RKO (cell line): ENCODE data around the gene DDHD1.
"Not testable (repeated sequence)": the region's sequence is repeated elsewhere in the genome, so short reads cannot be mapped to it uniquely, and the experiment has no call there.

Source experiments
- DNase-seq: peaks from one replicate; pipeline ENCODE4 v3.0.0-alpha.2; 2016; ENCODE audit warnings: low spot score

Gene DDHD1

DNA sequence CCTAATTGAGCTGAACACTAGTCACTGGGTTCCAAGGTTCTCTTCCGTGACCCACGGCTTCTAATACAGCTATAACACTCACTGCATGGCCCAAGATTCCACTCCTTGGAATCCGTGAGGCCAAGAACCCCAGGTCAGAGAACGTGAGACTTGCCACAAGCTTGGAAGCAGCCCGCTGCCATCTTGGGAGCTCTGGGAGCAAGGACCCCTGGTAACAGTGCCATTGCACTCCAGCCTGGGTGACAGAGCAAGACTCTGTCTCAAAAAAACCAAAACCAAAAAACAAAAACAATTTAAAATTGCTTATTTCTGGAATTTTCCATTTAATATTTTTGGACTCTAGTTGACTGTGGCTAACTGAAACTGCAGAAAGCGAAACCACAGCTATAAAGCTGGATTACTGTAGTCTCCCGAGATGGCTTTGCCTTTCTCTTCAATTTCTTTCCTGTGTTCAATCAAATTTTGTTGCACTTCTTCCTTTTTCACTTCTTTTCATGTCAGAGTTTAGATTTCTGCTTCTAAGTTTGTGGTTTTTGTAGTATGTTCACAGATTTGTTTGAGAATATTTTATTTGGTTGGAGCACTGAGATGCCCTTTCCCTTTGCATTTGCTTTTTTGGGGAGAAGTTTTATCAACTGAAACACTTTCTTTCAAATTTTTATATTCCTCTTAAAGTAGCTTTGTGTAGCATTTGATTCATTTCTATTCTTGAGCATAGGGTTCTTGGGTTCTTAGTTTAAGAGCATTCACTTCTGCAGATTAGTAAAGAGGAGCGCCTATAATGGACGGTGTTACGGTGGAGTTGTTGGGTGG lies 44.6 kb downstream of the DDHD1 start:
- no peak for DNase-seq

DNA sequence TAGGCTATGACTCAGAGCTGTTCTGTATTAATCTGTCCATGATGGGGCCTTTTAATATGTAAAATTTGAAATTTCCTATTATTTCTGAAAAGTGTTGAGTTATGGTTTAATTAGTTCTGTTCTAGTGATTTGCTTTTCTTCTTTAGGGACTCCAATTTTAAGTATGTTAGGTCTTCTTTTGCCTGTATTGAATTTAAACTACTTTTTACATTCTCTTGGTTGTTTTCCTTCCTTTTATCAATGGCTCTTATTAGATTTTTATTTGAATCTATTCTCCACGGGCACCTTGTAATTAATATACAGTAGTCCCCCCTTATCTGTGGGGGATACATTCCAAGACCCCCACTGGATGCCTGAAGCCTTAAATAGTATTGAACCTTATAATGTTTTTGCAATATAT lies 46.4 kb downstream of the DDHD1 start:
- DNase-seq: no peak

DNA sequence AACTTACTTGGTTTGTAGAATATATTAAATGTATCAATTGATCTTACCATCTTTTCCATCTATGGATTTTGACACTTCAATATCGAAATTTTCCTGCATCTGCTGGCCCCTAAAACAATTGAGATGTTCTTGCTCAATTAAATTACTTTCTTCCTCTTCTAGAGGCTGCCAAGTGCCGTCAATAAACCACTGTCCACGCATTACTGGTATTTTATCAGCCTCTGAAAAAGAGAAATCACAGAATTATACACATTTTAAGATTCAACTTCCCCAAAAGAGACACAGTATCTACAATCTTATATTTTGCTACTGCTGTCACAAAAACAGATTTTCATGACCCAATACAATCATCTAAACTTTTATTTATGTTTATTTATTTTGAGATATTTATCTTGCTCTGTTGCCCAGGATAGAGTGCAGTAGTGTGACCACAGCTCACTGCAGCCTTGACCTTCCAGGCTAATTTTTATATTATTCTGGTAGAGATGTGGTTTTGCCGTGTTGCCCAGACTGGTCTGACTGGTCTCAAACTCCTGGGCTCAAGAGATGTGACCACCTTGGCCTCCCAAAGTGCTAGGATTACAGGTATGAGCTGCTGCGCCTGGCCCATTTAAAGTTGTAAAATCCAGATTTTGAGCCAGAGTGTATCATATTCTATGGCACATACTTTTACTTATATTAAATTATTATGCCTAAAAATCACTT lies 49.3 kb downstream of the DDHD1 start:
- no peak for DNase-seq

DNA sequence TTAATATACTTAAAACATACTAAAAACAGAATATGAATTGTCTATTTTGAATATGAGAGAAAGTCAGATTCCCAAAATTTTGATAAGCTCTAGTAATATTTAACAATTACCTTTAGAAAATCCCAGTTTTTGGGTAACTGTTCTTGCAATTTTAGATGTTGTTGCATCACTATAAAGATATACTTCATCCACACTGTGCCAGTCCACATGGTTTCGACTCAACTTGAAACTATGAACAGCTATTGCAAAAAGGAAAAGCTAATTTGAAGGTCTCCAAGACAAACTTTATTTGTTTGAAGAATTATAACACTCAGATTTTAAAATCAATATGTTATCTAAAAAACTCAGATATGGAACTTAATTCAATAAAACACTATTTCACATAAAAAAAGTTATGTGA lies 59.9 kb downstream of the DDHD1 start:
- peak; percentile 4 for DNase-seq

DNA sequence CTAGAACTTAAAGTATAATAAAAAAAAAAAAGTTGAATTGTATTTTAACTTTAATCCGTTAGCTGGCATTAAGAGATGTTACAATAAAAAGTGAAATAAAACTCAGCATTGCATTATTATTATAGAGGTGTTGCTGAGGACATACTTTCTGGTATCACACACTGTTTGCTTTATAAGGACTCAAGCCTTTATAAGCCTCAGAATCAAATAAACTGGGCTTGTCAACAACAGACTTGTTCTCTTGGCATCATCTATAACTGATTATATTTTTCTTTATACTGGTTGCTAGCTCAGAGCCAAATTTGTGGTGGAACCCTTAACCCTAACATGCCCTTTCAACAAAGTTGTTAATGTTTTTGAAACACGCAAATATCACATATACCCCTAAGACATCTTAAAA lies 62.3 kb downstream of the DDHD1 start:
- no peak for DNase-seq

DNA sequence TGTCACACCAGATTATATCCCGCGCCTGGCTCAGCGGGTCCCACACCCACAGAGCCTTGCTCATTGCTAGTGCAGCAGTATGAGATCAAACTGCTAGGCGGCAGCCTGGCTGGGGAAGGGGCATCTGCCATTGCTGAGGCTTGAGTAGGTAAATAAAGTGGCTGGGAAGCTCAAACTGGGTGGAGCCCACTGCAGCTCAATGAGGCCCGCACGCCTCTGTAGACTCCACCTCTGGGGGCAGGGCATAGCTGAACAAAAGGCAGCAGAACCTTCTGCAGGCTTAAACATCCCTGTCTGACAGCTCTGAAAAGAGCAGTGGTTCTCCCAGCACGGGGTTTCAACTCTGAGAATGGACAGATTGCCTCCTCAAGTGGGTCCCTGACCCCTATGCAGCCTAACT lies 68.2 kb downstream of the DDHD1 start:
- DNase-seq: not testable (repeated sequence)

DNA sequence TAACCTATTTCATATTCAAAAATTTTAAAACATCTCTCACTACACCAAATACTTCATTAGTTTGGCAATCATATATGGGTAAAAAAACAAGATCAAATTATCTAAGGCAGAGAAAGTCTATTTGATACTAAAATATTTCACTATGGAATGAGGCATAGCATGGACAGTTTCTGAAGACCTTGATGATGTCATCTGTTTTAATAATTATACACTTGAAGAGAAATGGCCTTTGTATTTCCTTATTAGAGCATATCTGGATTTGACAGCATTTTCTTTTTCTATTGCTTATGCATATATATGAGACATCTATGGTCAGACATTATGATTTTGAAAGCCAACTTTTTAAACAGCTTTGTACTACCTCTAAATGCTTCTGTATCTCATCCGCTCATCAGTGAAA lies 88.6 kb downstream of the DDHD1 start:
- DNase-seq: no peak

DNA sequence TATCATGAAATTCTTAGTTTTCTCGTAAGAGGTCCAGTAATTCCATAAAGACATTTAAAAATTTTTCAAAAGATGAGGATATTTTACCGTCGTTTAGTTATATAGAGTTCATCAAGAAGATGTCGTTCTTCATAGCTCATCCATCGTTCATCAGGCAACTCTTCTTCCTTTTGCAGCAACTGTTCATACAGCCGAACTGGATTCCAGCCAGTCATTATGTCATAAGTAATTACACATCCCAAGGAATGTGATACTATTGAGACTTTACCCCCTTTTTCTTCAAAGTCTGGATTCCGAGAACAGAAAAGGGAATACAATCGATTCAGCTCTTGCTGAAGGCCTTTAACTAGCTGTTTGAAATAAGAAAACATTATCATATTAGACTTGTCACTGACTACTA lies 90.3 kb downstream of the DDHD1 start:
- no peak for DNase-seq

DNA sequence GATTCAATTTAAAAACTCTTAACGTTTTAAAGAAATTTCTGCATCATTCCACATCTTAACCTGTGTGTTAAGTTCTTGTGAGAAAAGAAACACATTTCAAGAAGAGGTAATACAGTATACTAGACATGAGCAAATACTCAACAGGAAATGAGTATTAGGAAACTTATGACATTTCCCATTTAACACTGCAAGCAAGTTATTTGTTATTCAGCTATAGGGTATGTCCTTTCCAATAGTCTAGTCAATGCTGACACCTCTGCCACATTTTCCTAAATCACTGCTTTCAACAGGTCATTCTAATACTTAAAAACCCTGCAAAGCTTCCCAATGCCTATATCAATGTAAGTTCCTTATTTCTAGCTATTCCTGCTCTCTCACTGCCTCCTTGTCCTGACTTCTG lies 93.1 kb downstream of the DDHD1 start:
- DNase-seq: no peak

DNA sequence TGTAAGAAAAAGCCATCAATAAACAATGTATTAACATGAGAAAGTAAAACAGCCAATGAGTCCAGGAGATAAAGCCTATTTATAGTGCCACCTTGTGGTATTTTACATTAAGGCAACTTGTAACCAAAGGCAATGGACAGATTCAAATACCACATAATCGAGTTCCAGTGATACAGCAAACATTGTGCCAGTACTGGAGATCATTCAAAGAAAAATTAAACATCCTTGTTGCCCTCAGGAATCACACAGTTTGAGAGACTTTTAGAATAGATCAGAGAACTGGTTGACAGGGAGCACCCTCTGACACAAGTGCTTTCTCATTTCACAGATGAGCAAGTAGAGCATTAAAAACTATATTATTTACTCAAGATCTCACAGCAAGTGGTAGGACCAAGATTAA lies 98.1 kb downstream of the DDHD1 start:
- peak; percentile 60 for DNase-seq

DNA sequence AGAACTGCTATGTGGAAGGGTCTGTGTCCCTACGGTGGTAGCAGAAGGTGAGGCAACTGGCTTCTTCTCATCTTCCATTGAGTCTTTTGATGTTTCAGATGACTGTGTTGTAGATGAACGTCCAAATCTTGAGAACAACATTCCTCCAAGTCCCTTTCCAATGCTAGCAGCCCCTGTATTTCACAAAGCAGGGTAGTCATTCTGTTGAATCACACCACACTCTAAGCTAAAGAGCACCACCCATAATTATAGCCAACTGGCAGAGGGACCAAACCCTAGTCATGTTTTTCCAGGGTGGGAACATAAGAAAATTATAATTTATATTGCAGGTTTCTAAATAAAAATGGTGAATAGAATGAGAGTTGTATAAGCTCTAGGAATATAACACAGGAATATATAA lies 98.7 kb downstream of the DDHD1 start:
- DNase-seq: no peak

DNA sequence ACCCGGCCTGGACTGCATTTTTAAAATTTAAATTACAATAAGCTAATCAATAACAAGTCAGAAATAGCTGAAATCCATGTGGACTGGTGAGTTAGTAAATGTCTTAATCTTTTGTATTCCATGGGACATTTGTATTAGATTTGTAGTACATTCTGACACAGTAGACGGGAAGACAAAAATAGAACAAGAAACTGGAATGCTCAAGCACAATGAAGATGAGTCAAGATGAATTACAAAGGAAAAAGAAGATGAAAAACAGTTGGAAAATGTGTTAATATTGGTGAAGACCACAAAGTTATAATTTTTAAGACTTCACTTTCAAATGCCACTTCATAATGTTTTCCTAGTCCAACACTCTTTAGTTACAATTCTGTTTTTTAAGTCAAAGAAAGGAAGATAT lies 104.5 kb downstream of the DDHD1 start:
- no peak for DNase-seq

DNA sequence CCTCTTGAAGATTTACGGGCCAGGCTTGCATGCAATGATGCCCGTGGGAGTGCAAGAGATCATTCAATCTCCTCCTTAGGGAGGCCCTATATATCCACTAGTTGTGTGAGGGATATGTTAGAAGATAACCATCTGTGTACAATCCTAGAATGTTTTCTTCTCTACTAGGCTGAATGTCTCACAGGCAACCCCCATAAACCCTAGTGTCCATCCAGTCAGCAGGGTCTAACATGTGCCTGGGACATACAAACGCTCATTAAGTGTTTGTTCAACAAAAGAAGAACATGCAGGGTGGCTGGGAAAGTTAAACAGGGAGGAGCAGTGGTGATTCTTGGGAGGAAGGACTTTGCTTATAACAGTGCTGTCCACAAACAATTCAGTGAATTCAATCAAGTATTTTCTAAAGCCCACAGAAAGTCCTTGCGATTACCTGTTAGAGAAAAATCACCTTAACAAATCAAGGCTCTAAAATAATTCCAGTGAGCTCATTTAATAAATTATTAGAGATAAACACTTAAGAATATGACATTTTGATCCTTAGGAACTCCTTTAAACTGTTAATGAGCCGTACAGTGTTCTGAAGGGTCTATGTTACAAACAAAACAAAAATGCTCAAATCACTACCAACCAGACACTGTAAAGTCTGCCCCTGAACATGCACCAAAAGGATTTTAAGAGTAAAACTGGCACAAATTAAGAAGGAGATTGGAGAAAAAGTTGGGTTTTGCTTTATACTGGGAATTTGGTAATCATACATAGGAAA lies 105.6 kb downstream of the DDHD1 start:
- no peak for DNase-seq

DNA sequence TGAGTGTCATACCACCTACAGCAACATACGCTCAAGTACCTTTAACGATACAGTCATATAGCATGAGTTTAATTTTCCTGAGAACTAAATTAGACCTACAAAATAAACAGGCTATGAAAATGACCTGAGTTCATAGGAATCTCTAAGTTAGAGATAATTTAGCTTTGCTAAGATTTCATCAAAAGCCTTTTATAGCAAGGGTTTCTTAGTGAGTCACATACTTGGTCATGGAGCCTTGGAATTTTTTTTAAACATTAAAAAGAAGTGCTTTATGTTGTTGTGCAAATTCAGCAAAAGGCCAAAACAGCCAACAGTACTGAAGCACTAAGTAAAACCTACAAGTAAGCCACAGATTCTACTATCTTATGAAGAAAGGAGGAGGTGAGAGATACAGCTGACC lies 108.6 kb downstream of the DDHD1 start:
- DNase-seq: no peak

DNA sequence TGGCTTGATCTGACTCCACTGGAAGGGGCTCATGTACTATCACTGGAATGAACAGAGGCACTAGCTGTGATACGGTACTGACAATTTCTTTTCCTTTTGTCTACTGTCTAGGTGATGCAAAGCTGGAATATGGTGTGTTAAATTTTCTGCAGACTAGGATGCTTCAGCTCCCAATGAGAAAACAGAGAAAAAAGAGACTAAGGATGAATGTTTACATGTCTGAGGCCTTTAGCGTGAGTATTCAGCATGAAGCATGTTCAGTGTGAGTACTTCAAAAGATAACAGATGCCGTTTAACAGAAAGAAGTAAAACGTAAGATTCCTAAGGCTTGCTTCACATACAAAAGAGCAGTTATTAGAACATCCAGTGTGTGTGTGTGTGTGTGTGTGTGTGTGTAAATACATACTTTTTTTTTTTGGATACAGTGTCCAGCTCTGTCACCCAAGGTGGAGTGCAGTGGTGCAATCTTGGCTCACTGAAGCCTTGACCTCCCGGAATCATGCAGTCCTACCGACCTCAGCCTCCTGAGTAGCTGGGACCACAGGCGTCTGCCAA lies 110.0 kb downstream of the DDHD1 start:
- DNase-seq: no peak

DNA sequence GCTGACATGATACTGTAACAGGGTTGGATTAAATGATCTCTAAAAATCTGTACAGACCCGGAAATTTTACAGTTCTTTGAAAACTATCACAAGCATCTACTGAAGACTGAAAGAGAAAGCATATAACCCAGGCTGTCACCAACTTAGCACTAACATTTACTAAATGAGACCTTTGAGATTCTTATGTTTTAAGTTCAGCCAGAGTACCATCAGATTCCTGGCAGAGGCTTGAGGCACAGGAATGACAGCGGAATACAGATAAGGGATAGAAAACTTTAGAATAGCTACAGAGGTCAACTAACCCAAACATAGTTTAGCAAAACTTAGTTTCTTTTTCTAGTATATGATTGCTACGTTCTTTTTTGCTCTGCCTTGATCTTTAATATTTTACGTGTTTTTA lies 110.6 kb downstream of the DDHD1 start:
- DNase-seq: no peak

DNA sequence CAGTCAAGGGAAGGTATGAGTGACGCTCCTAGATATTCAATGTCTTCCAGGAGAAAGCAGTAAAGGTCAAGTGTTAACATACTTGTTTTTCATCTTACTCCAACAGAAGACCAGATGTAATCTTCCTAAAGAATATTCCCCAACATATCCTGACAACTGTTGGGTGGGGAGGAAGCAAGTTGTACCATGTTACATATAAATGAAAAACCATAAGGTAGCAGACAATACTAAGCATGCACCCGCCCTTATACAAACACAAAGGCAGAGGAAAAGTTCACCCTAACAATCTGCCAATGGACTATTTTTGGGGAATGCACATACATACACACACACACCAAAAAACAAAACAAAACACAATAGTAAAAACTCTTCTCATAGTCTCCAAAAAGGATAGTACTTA lies 112.1 kb downstream of the DDHD1 start:
- no peak for DNase-seq

DNA sequence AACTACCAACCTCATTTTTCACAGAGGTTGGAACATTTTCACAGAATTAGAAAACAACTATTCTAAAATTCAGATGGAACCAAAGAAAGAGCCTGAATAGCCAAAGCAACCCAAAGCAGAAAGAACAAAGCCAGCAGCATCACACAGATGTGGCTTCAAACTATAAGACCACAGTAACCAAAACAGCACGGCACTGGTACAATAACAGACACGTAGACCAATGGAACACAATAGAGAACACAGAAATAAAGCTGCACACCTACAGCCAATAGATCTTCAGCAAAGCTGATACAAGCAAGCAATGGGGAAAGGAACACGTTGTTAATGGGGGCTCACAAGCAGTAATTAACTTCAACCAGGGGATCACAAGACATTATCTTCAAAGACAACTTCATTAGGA lies 114.5 kb downstream of the DDHD1 start:
- DNase-seq: no peak

DNA sequence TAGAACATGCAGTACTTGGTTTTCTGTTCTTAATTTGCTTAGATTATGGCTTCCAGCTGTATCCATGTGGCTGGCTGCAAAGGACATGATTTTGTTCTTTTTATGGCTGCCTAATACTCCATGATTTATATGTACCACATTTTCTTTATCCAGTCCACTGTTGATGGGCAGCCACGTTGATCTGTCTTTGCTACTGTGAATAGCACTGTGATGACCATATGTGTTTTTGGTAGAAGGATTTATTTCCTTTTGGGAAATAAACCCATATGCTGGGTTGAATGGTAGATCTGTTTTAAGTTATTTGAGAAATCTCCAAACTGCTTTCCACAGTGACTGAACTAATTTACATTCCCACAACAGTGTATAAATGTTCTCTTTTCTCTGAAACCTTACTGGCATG lies 116.1 kb downstream of the DDHD1 start:
- no peak for DNase-seq

DNA sequence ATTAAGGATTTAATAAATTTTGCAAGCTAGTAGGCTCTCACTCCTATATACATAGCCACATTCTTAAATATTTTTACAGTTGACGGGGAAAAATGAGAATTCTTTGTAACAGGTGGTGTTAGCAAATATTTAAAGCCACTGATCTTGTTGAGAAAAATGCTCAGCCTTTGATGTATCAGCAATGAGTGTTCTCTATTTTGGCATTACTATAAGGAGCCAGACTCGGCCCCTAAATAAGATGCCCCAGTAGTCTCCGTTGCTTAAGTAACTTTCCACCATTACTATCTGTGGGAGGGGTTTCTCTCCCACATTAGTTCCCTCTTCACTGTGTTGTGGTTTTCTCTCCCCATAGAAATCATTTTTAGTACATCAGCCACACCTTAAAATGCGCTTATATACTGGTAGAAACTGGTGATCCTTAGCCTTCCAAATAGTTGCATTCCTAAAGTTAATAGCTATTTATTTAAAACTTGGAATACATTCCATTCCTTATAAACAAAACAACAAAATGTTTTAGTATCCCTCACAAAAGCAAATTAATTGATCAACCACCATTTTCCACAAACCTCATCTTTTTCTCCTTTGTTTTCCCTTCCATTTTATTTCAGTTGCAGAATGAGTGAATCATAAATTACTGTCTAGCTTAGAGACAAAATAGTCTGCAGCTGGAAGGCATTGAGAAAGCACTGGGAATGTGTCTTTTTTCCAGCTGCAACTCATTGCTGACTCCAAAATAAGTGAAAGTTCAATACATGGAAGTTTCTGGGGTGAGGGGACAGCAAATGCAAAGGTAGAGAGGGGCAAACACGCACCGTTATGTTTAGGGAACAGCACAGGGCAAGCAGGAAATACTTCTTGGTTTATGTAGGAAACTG lies 117.5 kb downstream of the DDHD1 start:
- no peak for DNase-seq

DNA sequence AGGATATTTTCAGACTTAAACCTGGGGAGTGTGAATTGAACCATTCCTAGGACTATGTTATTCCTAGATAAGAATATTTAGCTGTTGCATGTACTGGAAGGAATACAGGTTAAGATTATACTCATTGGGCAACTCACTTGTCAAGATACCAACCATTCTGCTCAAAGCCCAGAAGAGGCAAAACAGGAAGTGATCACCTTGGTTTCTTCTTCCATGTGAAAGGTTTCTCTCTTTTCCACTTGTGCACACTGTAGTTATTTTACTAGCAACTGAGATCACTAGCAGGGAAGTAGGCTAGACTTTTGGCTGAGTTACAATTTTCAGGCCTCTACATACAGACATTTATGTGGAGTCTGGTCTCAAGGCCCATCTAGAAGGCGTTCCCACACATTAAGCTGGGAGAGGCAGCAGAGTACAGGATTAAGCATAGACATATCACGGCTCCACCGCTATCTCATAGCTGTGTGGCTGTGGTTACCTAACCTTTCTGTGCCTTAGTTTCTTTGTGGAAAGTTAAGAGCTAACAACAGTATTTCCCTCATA lies 118.4 kb downstream of the DDHD1 start:
- DNase-seq: no peak
